ENCODE data around the gene HEATR9. TPM values are rescaled to one million over a fixed set of nuclear protein-coding genes. Genes with fewer than 3 reads are reported as not detected.

HEATR9 gene
- total and polyA plus RNA-seq, 2 experiments from 2014 or later = not detected

DNA sequence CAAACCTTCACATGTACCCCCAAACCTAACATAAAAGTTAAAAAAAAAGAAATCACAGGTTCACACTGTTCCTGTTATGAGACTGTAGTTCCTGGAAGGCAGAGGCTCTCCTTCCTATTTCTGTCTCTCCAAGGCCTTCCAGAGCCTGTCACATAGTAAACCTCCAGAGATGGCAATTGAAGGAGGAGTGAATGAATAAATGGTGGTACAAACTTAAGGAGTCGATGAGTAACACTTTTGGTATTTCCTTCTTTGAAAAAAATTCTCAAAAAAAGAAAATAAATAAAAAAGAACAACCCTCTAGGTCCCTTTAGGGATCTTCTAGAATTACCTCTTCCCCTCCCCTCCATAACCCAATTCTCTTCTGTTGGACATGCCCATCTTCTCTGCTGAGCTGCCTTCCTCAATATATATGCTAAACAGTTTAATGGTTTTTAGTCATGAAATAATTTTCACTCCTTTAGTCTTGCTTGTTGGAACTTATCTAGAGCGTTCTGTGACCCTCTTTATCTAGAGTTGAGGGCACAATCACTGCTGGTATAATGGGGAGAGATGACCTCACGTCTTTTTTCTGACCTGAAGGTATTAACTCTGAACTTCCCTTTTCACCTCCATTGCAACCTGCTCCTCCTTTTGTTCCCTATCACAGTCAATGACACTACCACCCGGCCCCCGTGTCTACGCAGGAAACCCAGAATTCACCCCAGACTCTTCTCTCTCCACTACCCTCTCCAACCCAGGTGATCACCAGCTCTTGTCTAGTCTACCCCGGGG is 61.1 kb downstream of the HEATR9 start:
- Histone ChIP-seq H3K4me2 (no peak overlapping the region), H3K36me3 (replicated peaks; ENCODE audit: insufficient read depth, low read depth) (no peaks in the 10 kb centered on the region), H2AFZ (no peak overlapping the region), H3K27ac (no peak overlapping the region), H3K4me3 (no peak overlapping the region), H3K27me3 (no peaks in the 10 kb centered on the region), H4K20me1 (ENCODE audit: insufficient read depth, poor library complexity, severe bottlenecking) (peaks cover 26% of the 10 kb centered on the region), H3K79me2 (peaks cover 28% of the 10 kb centered on the region), H3K9me2 (replicated peaks; ENCODE audit: insufficient read depth) (no peaks in the 10 kb centered on the region), H3K9me3 (ENCODE audit: low read depth) (no peaks in the 10 kb centered on the region), H3K4me1 (ENCODE audit: insufficient read depth) (peaks cover 14% of the 10 kb centered on the region)
- DNase-seq (ENCODE audit: low spot score) = no peak
- WGBS (ENCODE audit: low lambda C conversion rate, missing lambda C conversion rate) = 80% methylated on average over 7 of the region's 7 CpGs
- no peak for TF ChIP-seq EZH2phosphoT487 (IDR thresholded peaks at IDR 0.05; ENCODE audit: low read depth, severe bottlenecking, unreplicated experiment)
- TF ChIP-seq, protein P1, sequence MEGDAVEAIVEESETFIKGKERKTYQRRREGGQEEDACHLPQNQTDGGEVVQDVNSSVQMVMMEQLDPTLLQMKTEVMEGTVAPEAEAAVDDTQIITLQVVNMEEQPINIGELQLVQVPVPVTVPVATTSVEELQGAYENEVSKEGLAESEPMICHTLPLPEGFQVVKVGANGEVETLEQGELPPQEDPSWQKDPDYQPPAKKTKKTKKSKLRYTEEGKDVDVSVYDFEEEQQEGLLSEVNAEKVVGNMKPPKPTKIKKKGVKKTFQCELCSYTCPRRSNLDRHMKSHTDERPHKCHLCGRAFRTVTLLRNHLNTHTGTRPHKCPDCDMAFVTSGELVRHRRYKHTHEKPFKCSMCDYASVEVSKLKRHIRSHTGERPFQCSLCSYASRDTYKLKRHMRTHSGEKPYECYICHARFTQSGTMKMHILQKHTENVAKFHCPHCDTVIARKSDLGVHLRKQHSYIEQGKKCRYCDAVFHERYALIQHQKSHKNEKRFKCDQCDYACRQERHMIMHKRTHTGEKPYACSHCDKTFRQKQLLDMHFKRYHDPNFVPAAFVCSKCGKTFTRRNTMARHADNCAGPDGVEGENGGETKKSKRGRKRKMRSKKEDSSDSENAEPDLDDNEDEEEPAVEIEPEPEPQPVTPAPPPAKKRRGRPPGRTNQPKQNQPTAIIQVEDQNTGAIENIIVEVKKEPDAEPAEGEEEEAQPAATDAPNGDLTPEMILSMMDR (IDR thresholded peaks at IDR 0.05; ENCODE audit: poor library complexity) = no peak
- TF ChIP-seq EZH2 (IDR thresholded peaks at IDR 0.05; ENCODE audit: borderline replicate concordance) = no peak

Small RNA genes within 50 kb of the gene (small RNA-seq; reads per million reads assigned to genes)
- gene RF00100 = 1,681 reads per million, percentile 99 among the genes with 10 or more reads in this experiment

Other genes with a start within 250 kb of the HEATR9 start
- gene RASL10B, start 137.3 kb downstream of the HEATR9 start, total RNA-seq = 7.4 and 7.6 TPM in 2 replicates
- 7.1 and 8.4 TPM in 2 replicates for gene RASL10B, start 137.3 kb downstream of the HEATR9 start, polyA plus RNA-seq
- gene GAS2L2, start 115.7 kb downstream of the HEATR9 start, total RNA-seq = not detected in 2 replicates
- not detected in 2 replicates for gene GAS2L2, start 115.7 kb downstream of the HEATR9 start, polyA plus RNA-seq
- not detected in 2 replicates for gene C17orf50, start 108.0 kb downstream of the HEATR9 start, total RNA-seq
- not detected in 2 replicates for gene C17orf50, start 108.0 kb downstream of the HEATR9 start, polyA plus RNA-seq
- gene MMP28, start 73.2 kb downstream of the HEATR9 start, total RNA-seq = 11.2 and 18.0 TPM in 2 replicates
- 10.8 and 12.0 TPM in 2 replicates for gene MMP28, start 73.2 kb downstream of the HEATR9 start, polyA plus RNA-seq
- 36.1 and 48.2 TPM in 2 replicates for gene TAF15, start 59.4 kb downstream of the HEATR9 start, total RNA-seq
- gene TAF15, start 59.4 kb downstream of the HEATR9 start, polyA plus RNA-seq = 14.8 and 15.7 TPM in 2 replicates
- 0.72 and 1.4 TPM in 2 replicates for gene CCL5, start 11.5 kb upstream of the HEATR9 start, total RNA-seq
- gene CCL5, start 11.5 kb upstream of the HEATR9 start, polyA plus RNA-seq = 0.54 and 1.1 TPM in 2 replicates
- gene RDM1, start 61.9 kb upstream of the HEATR9 start, total RNA-seq = 0.80 and 0.87 TPM in 2 replicates
- gene RDM1, start 61.9 kb upstream of the HEATR9 start, polyA plus RNA-seq = 2.1 TPM in 1 of 2 replicates, not detected in the other
- gene LYZL6, start 74.8 kb upstream of the HEATR9 start, total RNA-seq = not detected in 2 replicates
- gene LYZL6, start 74.8 kb upstream of the HEATR9 start, polyA plus RNA-seq = not detected in 2 replicates
- gene CCL16, start 112.6 kb upstream of the HEATR9 start, total RNA-seq = not detected in 2 replicates
- not detected in 2 replicates for gene CCL16, start 112.6 kb upstream of the HEATR9 start, polyA plus RNA-seq
- gene CCL14, start 117.8 kb upstream of the HEATR9 start, total RNA-seq = 0.27 and 1.5 TPM in 2 replicates
- 0.56 and 1.7 TPM in 2 replicates for gene CCL14, start 117.8 kb upstream of the HEATR9 start, polyA plus RNA-seq
- 32.0 and 40.1 TPM in 2 replicates for gene CCL15, start 132.7 kb upstream of the HEATR9 start, total RNA-seq
- gene CCL15, start 132.7 kb upstream of the HEATR9 start, polyA plus RNA-seq = 39.0 and 42.2 TPM in 2 replicates
- gene CCL23, start 149.1 kb upstream of the HEATR9 start, total RNA-seq = not detected in 2 replicates
- gene CCL23, start 149.1 kb upstream of the HEATR9 start, polyA plus RNA-seq = not detected in 2 replicates
- gene CCL18, start 195.4 kb upstream of the HEATR9 start, total RNA-seq = 1.5 and 3.6 TPM in 2 replicates
- 10.2 and 17.6 TPM in 2 replicates for gene CCL18, start 195.4 kb upstream of the HEATR9 start, polyA plus RNA-seq
- gene CCL3, start 221.3 kb upstream of the HEATR9 start, total RNA-seq = 9.2 and 12.7 TPM in 2 replicates
- gene CCL3, start 221.3 kb upstream of the HEATR9 start, polyA plus RNA-seq = 17.0 and 22.2 TPM in 2 replicates
- gene CCL4, start 234.9 kb upstream of the HEATR9 start, total RNA-seq = 1.8 and 5.8 TPM in 2 replicates
- 9.4 and 21.1 TPM in 2 replicates for gene CCL4, start 234.9 kb upstream of the HEATR9 start, polyA plus RNA-seq

Data from hepatocyte (in vitro differentiated cells).